NCI-H460 (cell line): Measurements from ENCODE around the gene TGM5. TPM values are rescaled to one million over a fixed set of nuclear protein-coding genes. Genes with fewer than 3 reads are reported as not detected.

Source experiments
- DNase-seq: peaks from one replicate; pipeline ENCODE4 v3.0.0-alpha.2; 2016; ENCODE audit warnings: low read depth; ENCODE audit errors: extremely low read depth
- total RNA-seq: library from RNA; depleted of rRNA; stranded (reverse); fragments of >200 nt; shearing (Covaris generic); gene quantifications from 2 replicates; pipeline ENCODE4 v1.2.3, GENCODE V29; 2014

Gene TGM5
- total RNA-seq, 1 experiment from 2014 or later = not detected

- no peak for DNase-seq
These were observed 46.5 kb downstream of the TGM5 start for GRCh38 chr15:43219929-43220928.

DNA sequence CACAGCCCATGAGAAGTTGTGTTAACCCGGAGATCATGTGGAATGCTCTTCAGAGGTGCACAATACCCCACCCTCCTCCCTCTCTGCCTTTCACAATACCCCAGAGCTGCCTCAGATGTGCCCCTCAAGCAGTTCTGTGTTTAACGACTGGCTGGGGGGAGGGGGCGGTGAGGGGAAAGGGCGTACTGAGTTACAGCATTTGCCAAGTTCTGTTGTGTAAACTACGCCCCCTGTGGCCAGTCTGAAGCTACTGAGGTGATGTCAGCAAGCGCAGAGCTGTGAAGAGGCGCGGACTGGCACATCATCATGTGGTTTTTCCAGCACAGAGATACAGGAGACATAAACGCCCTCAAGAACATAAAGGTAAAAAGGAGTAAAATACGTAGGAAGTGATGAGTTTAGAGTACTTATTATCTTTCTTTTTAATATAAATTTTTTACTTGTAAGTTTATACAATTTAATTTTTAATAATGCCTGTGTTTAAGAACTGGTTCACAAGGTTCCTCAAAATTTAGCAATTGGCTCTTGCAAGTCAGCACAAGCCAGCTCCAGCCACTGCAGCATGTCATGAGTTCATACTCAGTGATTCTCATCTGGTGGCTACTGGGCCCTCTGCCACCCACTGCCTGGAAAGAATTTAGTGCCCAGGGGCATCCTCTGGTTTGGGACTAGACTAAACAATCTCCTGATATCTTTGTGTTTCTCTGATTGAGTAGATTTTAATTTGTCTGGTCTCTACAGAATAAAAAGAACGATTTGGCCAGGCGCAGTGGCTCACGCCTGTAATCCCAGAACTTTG is 47.6 kb downstream of the TGM5 start:
- DNase-seq = no peak

DNA sequence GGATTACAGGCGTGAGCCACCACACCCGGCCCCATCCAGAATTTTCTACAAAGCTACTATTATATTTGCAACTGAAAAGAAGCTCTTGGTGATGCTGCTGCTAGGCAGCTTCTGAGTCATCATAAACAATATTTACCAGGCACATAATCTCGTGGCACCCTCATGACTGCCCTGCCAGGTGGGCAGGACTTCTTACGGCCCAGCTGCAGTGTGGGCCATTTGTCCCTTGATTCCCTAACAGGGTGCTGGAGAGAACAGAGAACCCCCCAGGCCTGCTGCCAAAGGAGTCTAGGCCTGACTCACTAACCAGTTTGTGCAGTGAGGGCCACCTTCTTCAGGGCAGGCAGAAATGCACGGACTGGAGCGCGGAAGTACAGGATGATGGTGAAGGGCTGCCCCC is 50.8 kb downstream of the TGM5 start:
- DNase-seq = no peak

DNA sequence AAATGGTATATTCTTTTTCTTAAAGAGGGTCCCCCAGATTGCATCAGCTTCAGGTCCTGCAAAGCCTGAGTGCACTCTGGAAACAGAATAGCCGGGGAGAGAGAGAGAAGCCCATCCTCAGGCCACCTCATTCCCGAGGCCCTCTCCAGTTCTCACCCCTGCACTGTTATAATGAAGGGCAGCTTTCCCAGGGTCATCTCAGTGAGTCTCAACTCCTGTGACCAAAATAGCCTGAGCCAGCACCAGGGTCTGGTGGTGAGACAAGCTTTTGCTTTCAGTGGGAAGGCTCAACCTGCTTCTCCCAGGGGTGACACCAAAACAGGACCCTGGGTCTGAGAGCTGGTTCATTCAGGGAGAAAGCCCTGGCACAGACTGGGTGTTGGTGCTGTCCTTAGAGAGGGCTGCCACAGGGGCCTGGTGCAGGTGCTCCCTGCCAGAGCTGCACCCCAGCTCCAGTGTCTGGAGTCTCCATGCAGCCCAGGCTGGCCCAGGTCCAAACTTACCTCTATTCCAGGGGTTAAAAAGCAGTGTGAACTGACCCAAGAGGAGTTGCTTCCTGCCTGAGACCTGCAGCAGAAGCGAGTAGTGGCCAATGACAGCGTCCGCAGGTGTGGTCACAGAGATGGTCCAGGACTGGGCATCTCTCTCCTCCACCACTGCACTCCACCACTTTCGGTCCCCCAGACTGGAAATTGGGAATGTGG is 52.0 kb downstream of the TGM5 start:
- no peak for DNase-seq

- DNase-seq = no peak
These were observed 52.6 kb downstream of the TGM5 start for GRCh38 chr15:43214169-43214568.

DNA sequence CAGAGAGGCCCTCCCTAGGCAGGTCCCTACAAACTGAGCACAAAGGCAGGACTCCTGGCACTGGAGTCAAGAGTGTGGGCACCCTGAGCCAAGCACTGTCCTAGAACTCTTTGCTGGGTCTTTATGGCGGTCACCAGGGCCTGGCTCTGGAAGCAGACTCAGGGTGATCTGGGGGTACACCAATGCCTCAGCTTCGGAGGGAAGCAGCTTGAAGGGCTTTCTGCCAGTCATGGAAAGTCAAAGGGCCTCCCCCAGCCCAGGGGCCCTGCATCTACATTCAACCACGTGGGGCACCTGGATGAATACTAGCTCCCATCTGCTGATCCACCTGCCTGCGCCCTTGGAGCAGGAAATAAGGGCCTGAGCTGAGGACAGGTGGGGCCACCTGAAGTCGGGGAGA is 53.3 kb downstream of the TGM5 start:
- DNase-seq = no peak

- no peak for DNase-seq
These were observed 53.8 kb downstream of the TGM5 start for GRCh38 chr15:43212951-43213350.

DNA sequence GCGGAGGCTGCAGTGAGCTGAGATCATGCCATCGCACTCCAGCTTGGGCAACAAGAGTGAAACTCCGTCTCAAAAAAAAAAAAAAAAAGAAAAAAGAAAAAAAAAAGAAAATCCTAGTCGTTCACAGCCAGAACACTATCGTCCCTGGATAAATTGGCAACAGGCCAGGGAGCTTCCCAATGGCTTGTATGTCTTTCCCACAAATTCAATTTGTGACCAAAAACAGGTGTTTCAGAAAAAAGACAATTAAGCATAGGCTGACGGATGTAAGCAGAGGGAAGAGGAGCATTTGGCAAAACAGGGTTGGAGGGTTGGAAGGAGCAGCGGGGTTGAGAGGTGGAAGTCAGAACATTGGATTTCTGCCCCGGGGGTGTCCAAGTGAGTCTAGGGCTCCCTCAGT is 54.4 kb downstream of the TGM5 start:
- DNase-seq = no peak

DNA sequence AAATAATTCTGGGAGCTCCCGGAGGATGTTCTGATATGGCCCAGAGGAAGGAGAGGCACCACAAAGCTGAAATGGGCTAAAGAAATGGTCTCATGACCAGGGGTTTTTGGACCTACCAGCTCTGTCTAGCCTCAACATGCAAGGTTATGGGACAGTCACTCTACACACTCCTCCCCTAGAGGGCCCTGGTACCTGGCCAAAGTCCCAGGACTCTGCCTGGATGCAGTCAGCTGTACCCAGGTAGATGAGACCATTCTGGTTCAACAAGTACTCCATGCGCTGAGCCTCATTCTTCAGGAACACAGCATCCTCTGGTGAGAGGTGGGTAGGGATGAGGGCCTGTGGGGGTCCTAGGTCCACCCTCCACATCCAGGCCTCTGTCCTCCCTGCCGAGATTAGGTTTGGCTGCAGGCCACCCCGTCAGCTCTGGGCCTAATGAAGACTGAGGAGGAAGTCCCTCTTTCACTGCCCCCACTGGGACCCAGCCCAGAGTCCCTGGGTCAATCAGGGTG is 55.4 kb downstream of the TGM5 start:
- DNase-seq = no peak

GRCh38 chr15:43210807-43211206 is 55.9 kb downstream of the TGM5 start:
- no peak for DNase-seq

DNA sequence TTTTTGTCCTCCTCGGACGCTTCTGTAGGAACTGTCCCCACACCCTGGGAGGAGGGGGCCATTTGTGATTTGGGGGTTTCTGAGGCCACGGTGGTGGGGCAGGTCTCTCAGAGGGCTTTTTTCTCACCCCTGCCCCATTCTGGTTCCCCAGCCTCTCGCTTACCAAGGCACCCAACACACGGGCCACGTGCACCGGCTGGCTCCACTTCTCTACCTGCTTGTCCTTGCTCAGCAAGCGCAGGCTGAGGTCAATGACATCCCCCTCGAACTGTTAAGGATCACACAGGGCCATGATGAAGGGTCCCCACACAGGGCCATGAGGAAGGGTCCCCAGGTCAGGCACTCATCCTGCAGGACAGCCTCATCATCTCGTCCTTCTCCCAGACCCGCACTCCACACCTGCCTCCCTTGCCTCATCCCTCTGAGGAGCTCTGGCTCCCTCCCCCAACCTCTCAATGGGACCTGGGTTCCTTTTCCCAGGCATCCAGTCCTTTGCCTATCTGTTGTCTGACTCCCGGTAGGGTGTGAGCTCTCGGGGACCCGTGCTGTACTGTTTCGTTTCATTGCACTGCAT is 56.5 kb downstream of the TGM5 start:
- no peak for DNase-seq

DNA sequence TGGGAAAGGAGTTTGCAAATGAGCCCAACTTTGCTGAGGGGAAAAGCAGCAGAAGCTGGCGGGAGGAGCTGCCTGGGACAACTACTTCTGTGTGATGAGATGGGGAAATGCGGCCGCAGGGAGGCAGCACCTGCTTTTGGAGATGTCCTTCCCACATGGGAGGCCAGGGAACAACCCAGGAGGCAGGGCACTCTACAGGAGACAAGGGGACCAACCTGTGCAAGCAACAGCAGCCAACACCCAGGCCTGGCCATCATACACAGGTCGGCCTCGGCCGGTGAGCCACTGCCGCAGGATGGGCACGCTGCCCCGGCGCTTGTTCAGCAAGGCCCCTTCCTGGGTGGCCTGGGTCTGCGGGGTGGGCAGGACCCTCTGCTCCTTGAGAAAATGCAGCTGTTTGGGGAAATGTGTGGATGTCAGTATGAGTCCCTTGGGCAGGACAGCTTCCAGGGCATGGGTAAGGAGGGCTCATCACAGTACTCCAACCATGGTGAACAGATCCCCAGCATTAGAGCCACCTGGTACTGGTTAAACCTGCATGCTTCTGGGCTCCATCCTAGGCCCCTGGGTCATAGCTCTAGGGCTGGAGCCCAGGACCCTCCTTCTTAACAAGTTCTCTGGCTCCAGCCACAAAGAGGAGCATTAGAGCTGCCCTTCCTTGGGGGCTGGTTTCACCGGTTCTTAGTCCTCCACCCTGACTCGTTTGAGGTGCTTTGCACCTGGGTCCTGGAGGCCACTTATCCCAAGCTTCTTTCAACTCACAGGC is 57.5 kb downstream of the TGM5 start:
- DNase-seq = no peak

DNA sequence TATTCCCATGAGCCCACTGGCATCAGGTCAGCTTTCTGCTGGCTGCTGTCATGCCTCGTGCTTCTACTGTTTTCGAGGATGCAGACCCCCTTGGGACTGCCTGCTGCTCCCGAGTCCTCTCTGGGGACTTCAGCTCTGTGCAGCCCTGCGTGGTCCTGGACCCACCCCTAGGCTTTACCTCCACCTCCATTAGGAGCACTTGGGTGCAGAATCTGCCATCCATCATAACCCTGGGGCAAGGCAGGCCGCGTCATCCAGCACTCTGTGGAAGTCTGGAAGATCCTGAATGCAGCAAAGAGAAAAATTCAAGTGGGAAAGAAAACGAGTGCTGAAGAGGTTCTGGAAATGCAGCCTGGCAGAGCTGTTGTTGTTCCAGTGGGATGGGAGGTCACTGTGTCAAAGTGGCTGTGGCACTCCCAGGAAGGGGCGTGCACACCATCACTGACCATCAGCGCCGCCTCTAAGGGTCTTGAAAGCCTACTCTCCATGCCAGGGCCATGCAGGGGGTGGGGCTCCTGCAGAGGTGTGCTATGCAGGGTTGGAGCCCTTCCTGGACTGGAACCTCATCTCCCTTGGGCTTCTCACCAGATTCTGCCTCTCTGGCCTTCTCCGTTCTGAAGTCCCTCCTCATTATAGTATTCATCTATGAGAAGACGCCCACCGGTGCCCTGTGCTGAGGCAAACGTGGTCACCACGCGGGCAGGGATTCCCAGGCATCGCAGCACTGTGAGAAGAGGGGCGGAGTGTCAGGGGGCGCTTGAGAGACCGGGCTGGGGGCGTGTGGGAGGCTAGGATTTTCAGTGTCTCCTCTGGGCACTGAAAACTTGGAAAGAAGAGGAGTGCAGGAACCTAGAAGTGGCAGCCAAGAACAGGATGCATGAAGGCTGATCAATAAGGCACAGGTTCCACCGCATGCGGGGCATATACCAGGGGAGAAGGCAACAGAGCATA is 58.4 kb downstream of the TGM5 start:
- DNase-seq = no peak

- DNase-seq = no peak
These were observed 59.7 kb downstream of the TGM5 start for GRCh38 chr15:43207024-43207423.

DNA sequence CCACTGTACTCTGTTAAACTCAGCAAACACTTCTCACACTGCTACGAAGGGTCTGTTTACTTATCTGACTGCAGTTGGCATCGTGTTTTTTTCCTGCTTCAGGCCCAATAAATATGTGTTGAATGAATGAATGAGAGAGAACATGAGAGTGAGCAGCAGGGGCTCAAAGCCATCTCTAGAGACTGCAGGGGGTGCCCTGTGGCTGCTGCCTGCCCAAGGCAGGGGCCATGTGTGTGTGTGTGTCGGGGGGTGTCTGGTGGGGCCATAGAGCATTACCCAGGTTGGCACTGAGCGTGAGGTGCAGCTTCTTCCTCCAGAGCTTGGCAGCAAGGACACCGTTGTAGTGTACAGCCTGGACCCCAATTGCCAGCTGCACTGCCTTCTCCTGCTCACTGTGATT is 60.7 kb downstream of the TGM5 start:
- no peak for DNase-seq

GRCh38 chr15:43204016-43204901 is 62.5 kb downstream of the TGM5 start:
- DNase-seq = peak; percentile 20

DNA sequence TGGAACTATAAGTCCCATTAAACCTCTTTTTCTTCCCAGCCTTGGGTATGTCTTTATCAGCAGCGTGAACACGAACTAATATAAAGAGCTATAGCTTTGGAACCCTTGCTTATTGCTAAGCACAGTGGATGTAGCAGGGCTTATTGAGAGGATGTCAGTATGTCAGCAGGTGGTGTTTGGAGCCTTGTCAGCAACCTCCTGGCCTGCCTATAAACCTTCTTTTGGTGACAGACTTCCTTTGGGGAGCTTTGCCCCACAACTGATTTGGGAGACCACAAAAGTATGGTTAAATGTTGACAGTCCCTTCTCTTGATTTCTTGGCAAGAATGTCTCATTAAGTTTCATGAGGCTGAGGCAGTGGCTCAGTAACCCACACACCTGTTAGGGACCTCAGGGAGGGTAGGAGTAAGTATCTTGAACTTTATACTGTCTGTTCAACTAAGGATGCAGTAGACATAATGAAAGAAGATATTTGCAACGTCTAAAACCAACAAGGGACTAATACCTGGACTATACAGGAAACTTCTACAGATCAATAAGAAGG is 66.7 kb downstream of the TGM5 start:
- DNase-seq = no peak
